ENCODE measurements around the gene INF2.

DNA sequence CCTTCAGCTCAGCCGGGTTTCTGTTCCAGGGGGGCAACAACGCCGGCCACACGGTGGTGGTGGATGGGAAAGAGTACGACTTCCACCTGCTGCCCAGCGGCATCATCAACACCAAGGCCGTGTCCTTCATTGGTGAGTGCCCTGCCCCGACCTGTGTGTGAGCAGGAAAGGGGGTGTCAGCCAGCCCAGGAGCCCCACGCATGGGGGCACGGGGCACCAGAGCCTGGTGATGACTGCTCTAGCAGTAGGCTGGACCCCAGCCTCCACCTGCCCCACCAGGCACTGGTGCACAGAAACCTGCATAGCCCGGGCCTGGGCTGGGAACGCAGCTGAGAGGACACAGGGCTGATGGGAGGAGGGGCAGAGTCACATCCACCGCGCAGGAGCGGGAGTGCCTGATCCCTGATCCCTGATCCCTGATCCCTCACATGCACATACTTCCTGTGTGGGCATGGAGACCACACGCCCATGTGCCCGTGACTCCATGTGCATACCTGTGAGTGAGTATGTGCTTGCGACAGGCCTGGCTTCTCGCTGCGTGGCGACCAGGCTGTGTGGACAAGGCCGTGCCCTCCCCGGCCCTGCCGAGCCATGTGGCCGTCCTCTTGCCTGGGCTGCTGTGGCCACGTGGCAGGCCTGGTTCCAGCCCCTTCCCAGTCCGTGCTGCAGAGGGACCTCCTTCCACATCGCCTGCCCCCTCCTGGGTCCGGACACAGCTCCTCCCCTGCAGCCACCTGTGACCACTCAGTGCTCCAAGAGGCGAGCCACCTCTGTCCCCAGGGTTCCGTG is 45.8 kb downstream of the INF2 start:
- TF ChIP-seq, protein P1, sequence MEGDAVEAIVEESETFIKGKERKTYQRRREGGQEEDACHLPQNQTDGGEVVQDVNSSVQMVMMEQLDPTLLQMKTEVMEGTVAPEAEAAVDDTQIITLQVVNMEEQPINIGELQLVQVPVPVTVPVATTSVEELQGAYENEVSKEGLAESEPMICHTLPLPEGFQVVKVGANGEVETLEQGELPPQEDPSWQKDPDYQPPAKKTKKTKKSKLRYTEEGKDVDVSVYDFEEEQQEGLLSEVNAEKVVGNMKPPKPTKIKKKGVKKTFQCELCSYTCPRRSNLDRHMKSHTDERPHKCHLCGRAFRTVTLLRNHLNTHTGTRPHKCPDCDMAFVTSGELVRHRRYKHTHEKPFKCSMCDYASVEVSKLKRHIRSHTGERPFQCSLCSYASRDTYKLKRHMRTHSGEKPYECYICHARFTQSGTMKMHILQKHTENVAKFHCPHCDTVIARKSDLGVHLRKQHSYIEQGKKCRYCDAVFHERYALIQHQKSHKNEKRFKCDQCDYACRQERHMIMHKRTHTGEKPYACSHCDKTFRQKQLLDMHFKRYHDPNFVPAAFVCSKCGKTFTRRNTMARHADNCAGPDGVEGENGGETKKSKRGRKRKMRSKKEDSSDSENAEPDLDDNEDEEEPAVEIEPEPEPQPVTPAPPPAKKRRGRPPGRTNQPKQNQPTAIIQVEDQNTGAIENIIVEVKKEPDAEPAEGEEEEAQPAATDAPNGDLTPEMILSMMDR (IDR thresholded peaks at IDR 0.05; ENCODE audit: low read length): no peak
- TF ChIP-seq EZH2 (optimal IDR thresholded peaks at IDR 0.05; ENCODE audit: low read depth, low read length): no peak
- TF ChIP-seq EZH2phosphoT487 (IDR thresholded peaks at IDR 0.05; ENCODE audit: low read length): no peak

Measured in MM.1S (cell line).